IMR-90 (cell line): ENCODE measurements around the gene TTC1.

ENCODE experiments used
- BHLHE40 ChIP-seq: fragments of 150-350 bp; IDR thresholded peaks from 2 replicates; pipeline ENCODE4 v1.6.1; 2016; ENCODE audit warnings: mild to moderate bottlenecking, low read depth, low read length
- CEBPB ChIP-seq: IDR thresholded peaks from 2 replicates; pipeline ENCODE4 v1.6.1; 2012; ENCODE audit warnings: low read depth, low read length, improper control_type of control experiment
- CHD1 ChIP-seq: IDR thresholded peaks from 2 replicates; pipeline ENCODE4 v1.6.1; 2012; ENCODE audit warnings: low read depth, low read length, improper control_type of control experiment
- FOS ChIP-seq: fragments of 150-350 bp; IDR thresholded peaks from 2 replicates; pipeline ENCODE4 v1.6.1; 2016; ENCODE audit warnings: low read depth, low read length
- MAFK ChIP-seq: IDR thresholded peaks from 2 replicates; pipeline ENCODE4 v1.6.1; 2012; ENCODE audit warnings: low read depth, low read length, improper control_type of control experiment
- MAZ ChIP-seq: IDR thresholded peaks from 2 replicates; pipeline ENCODE4 v1.6.1; 2012; ENCODE audit warnings: low read depth, mild to moderate bottlenecking, low read length, improper control_type of control experiment, moderate library complexity, borderline replicate concordance
- MXI1 ChIP-seq: IDR thresholded peaks from 2 replicates; pipeline ENCODE4 v1.6.1; 2012; ENCODE audit warnings: low read depth, mild to moderate bottlenecking, low read length, moderate library complexity, borderline replicate concordance
- POLR2A ChIP-seq: IDR thresholded peaks from 2 replicates; pipeline ENCODE4 v1.6.1; 2012; ENCODE audit warnings: mild to moderate bottlenecking, low read depth, low read length
- RAD21 ChIP-seq: IDR thresholded peaks from 2 replicates; pipeline ENCODE4 v1.6.1; 2012; ENCODE audit warnings: low read length, improper control_type of control experiment
- RCOR1 ChIP-seq: IDR thresholded peaks from 2 replicates; pipeline ENCODE4 v1.6.1; 2012; ENCODE audit warnings: mild to moderate bottlenecking, low read length, improper control_type of control experiment; ENCODE audit not compliant: insufficient replicate concordance
- RFX5 ChIP-seq: IDR thresholded peaks from 2 replicates; pipeline ENCODE4 v1.8.0; 2012; ENCODE audit warnings: low read depth, mild to moderate bottlenecking, low read length, moderate library complexity
- SMC3 ChIP-seq: fragments of 150-350 bp; IDR thresholded peaks from 2 replicates; pipeline ENCODE4 v1.6.1; 2016; ENCODE audit warnings: low read depth, mild to moderate bottlenecking, antibody characterized with exemption, low read length, moderate library complexity
- USF2 ChIP-seq: fragments of 150-350 bp; IDR thresholded peaks from 2 replicates; pipeline ENCODE4 v1.6.1; 2017; ENCODE audit warnings: mild to moderate bottlenecking, antibody characterized with exemption, low read length, low read depth
- TF ChIP-seq, protein P1 (sequence below): conservative IDR thresholded peaks from 2 replicates; pipeline ENCODE4 v1.5.1; 2012; ENCODE audit warnings: mild to moderate bottlenecking, low read depth, low read length, improper control_type of control experiment

DNA sequence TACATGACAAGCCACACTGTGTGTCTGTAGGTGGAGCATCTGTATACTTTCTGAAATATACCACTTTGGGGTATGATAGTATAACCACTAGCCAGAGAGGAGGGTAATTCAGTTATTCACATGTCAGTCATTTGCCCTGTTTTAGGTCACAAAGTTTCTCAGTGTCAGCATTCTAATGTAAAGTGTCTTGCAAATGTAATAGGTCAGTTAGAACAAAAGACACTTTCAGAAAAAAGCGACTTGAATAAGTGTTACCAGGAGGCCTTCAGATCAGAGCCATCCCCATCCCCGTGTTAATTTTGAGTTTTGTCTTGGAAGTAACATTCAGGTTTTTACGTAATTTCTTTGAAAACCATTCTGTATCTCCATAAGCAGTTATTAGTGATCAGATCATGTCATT lies 33.7 kb downstream of the TTC1 start:
- TF ChIP-seq USF2 (no peak), POLR2A (no peak), RAD21 (no peak), BHLHE40 (no peak), MXI1 (no peak), CEBPB (no peak), FOS (no peak), RCOR1 (no peak), SMC3 (no peak), CHD1 (no peak), MAZ (no peak), RFX5 (no peak), MAFK (no peak)
- TF ChIP-seq, protein P1, sequence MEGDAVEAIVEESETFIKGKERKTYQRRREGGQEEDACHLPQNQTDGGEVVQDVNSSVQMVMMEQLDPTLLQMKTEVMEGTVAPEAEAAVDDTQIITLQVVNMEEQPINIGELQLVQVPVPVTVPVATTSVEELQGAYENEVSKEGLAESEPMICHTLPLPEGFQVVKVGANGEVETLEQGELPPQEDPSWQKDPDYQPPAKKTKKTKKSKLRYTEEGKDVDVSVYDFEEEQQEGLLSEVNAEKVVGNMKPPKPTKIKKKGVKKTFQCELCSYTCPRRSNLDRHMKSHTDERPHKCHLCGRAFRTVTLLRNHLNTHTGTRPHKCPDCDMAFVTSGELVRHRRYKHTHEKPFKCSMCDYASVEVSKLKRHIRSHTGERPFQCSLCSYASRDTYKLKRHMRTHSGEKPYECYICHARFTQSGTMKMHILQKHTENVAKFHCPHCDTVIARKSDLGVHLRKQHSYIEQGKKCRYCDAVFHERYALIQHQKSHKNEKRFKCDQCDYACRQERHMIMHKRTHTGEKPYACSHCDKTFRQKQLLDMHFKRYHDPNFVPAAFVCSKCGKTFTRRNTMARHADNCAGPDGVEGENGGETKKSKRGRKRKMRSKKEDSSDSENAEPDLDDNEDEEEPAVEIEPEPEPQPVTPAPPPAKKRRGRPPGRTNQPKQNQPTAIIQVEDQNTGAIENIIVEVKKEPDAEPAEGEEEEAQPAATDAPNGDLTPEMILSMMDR = no peak
